NCI-H146 treated with DMSO at 0.1 percent for 48 hours (cell line): ENCODE data around the gene CCR9.

Source experiments
- DNase-seq: peaks from one replicate; lab custom pipeline; 2025; ENCODE audit not compliant: unreplicated experiment; lab: John Stamatoyannopoulos, UW

The CCR9 gene

DNA sequence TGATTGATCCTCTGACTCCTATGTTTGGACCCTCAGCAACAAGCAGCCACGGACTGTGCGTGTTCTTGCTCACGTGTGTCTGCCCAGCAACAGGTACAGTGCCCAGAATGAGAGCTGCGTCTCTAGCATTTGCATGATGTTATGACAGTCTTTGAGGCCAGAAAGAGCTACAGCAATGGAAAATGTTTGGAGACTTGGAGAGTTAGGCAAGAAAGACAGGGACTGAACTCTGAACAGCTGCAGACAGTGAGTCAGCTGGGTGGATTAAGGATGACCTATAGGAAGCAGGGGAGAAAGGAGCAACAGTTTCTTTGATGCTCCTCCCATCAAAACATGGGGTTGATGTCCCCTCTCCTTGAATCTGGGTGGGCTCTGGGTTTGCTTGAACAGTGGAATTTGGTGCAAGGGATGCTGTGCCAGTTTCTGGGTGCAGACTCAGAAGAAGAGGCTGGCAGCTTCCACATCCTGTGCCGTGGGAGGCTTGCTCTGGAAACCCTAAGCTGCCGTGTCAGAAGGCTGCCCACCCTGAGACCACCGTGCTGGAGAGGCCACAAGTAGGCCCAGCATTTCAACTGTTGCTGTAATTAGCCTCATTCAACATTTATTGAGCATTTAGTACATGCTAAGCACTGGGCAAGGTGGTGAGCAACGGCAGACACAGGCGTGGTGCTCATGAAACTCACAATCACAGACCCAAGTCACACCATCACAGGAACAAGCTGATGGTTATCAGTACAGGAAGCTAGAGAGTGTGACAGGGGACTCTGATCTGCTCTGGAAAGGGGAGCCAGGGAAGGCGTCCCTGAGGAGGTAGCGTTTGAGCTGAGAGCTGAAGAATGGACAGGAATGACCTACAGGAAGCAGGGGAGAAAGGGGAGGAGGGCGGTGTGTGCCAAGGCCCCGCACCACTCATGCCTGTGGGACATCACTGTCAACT is 21.7 kb downstream of the CCR9 start:
- DNase-seq = no peak

DNA sequence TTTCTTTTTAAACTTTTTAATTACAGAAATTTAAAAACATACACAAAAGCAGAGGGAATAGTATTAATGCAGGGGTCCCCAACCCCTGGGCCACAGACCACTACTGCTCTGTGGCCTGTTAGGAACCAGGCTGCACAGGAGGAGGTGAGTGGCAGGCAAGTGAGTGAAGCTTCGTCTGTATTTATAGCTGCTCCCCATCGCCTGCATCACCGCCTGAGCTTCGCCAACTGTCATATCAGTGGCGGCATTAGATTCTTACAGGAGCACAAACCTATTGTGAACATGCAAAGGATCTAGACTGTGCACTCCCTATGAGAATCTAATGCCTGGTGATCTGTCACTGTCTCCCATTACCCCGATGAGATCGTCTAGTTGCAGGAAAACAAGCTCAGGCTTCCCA is 22.4 kb downstream of the CCR9 start:
- no peak for DNase-seq

DNA sequence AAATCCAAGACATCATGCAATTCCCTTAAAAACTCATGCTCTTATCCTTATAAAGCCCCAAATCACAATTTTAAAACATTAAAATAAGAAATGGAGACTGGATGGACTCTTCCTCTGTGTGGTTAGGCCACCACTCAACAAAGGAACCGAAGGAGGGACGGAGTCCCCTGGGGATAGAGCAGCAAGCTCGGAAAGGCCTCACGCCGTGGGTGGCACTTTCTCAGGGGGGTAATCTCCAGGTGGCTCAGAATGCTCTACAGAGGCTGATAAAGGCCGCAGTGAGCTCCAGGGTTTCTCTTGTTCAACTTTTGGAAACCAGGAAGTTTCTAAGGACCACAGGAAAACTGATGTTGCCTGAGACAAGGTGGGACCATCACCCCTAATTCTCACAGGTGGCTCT is 23.2 kb downstream of the CCR9 start:
- DNase-seq = no peak

DNA sequence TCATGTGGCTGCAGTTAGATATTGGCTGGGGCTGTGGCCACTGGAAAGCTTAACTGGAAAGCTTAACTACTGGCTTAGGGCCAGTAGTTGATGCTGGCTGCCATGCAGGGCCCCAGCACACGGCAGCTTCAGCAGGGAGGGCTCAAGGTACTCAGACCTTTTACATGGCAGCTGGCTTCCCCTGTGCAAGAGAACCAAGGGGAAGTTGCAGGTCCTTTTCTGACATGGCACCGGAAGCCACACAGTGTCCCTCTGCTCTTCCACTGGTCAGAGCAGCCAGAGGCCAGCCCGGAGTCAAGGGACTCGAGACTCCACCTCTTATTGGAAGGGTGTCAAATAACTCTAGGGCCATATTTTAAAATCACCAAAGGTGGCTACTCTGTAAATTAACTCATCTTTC is 24.5 kb downstream of the CCR9 start:
- no peak for DNase-seq

DNA sequence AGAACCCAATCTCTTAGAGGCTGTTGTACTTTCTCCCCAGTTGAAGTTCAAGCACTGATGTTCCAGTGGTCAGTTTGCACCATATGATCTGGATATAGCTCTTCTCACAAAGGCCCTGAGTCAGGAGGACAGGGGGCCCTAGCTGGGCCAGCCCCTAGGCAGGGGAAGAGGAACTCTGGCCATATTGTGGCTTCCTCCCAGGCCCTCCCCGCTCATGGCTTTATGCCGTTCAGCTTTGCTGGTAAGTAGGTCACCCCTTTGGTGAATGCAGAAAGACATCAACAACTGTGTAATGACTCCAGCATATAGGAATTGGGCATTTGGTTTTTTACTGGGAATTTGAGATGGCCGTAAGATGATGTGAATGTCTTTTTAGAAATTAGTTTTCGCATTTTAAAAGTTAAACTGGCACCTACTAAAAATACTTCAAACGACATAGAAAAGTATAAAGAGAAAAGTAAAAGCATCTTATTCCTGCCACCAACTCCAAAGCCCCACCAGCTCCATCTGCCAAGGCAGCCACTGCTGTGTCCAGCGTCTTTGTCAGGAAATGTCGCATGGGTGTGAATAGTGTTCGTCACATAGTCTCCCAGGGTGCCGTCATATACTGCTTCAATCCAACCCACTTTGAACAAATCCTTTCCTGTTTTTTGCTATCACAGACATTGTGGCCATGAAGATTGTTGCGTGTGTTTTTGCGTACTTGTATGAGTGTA is 25.3 kb downstream of the CCR9 start:
- no peak for DNase-seq

DNA sequence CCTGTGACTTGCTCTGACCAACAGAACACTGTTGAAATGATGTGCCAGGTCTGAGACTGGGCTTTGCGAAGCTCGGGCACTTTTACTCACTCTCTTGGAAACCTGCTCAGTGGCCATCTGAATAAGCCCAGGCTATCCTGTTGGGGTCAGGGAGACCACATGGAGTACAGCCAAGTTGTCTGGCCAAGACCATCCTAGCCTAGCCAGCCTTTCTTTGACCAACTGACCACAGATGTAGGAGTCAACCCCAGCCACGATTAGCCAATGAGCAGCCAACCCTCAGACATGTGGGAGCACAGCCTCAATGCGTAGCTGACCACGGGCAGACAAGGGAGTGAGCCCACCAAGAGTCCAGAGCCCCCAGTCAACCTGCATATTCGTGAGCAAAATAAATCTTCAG is 26.1 kb downstream of the CCR9 start:
- no peak for DNase-seq

DNA sequence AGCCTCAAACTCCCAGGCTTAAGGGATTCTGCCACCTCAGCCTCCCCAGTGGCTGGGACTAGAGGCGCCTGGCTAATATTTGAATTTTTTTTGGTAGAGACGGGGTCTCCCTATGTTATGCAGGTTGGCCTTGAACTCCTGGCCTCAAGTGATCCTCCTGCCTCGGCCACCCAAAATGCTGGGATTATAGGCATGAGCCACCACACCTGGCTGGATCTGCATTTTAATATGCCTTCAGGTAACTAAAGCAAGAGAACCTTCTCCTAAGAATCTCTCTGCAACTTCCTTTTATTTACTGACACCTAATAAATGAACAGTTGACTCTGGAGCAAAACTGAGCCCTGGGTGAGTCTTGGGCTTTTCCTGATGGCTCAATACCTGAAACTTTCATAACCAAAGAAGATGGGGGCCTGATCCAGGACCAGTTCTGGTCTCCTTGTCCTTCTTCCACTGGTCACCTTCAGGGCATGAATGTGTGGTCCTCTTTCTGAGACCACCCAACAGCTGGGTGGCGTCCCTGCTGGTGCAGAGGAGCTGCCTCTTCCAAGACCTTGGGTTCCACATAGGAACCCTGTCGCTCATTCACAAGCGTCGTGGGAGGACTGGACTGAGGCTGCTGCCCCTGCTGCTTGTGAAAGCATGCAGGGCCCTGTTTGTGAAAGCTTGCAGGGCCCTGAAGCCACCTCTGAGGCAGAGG is 28.2 kb downstream of the CCR9 start:
- no peak for DNase-seq

DNA sequence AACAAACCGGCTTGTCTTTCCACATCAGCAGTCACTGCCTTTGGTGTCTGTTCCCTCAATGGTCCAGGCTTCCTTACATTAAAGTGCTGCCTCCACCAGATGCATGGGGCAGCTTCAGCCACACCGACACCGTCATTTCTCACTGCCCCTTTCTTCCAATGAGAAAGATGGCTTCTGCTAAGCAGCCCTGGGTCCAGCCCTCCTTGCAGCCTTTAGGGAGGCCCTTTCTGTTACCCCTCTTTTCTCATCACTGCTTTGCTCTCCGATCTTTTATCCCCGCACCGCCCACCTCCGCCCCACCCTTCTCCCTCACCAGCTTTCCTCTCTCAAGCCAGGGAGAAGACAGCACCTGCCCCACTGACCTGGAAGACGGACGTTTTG is 28.7 kb downstream of the CCR9 start:
- DNase-seq = no peak

DNA sequence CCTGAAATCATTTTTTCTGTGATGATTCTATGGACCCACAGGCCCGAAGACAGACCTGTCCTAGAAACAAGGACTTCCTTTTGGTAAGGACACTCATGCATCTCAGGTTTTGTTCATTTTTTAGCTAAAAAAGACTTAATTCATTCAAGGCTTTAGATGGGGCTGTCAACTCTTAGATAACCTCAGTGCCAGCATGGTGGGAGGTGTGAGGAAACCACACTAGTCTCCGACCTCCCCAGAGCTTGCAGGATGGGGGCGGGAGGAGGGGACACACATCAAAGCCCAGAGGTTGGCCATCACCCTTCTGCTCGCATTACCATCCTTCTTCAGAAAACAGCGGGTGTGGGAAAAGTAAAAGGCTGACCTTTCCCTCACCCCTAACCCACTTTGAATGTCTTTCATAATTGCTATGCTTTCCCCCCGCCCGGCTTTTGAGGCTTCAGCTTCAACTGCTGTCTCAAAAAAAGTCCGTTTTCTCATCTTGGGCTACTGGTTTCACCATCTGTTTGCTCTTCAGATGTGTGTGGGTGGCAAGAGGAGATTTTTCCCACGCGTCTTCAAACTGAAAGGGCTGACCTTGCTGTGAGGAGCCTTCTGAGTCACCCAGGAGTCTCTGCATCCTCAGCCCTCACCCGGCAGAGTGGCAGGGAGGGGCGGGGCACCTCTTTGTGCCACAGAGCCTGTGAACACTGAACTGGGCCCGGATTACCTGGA is 29.3 kb downstream of the CCR9 start:
- DNase-seq = no peak

DNA sequence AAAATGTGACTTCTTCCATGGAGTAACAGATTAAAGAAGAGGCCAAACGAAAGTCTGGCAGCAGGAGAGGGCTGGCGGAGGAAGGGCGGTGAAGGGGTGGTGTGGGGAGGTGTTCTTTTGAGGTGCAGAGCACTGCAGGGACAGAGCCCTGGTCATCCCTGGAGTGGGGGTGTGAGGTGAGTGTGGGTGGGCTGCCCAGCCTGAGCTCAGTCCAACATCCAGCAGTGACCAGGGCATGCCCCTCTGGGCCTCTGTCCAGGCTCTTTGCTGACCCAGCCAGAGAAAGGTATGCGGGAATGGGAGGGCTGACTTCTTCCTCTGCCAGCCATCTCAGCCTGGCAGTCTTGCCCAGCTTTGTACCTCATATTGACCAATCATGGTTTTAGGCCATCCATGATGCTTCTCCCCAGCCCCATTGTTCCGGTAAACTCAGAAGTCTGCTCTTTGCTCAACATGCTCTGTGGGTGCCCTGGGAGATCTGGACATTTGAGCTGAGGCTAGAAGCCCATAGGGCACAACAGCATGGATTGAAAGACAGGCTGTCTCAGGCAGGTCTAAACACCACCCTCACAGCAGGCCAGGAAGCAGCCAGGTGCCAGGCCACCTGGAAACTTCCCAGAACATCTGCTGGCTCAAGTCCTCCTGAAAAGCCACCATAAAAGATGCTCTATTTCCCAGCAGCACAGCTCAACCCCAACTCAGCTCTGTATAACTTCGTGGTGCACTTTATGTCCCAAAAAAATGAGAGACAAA is 31.0 kb downstream of the CCR9 start:
- DNase-seq = peak; percentile 74

DNA sequence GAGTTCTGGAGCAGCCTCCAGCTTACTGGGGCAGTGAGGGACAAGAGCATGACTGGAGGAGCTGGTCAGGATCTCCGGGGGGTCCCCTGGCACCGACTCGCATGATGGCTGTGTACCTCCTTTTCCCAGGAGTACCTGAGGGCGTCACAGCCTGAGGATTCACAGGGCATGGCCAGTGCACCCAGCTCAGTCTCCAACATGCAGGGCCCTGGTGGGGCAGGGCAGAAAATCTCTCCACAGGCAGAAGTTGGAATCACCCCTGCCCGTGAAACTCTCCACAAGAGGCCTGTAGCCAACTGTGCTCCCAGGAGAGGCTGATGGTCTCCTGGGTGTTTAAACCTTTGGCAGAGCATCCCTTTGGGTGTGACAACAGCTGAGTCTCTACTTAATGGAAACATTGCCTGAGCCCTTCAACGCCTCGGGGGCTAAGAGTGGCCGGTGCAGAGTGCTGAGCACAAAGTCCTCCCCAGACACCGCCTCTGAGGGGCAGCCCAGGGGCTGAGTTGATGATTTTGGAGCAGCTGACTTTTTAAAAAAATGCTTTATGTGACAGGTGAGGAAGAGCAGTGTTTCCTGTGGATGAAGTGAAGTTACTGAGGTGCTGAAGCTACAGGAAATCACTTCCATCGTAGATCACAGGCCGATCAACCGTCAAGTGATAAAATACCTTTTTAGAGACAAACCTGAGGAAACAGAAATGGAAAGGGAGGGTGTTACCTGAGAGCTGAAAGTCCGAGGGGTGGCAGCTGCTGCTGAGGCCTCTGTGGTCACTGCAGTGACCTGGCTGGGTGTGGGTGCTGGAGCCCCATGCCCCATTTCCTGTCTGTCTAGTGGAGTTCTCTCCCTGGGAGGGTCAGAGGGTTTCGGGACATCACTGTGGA is 35.1 kb downstream of the CCR9 start:
- no peak for DNase-seq

DNA sequence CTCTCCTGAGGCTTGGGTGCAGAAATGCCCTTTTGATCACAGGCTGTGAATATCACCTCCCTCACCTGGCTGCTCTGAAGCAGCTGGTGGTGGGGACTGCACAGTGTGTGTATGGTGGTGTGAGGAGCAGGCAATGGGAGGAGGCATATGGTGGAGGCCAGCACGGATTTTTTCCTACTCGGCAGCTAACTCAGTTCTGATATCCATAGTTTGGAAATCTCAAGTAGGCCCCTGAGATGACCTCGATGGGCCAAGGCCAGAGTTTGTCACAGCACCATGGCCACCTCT is 35.6 kb downstream of the CCR9 start:
- no peak for DNase-seq

DNA sequence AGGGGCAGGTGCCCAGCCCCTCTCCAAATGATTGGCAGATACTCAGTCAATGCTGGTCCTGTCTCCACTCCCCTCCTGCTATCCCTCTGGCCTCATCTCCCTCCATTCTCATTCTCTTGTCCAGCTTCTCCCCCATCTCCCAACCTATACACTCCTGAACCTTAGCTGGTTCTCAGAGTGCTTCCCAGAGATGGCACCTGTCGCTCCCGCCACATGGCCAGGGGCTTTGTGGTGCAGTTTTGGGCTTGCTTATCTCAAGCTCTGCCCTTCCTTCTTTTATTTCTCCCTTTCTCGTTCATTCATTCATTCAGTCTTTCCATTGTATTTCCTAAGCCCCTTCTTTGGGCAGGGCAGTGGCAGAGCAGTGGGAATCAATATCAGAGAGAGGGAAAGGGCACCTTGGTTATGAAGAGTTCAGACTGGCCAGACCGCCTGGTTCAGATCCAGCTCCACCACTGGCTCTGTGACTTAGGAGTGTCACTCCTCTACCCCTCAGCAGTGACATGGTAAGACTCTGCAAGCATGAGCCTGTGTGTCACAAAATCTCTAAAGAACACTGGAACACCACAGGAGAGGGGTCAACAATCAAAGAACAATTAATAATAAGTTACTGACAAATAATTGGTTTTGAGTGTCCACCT is 36.7 kb downstream of the CCR9 start:
- no peak for DNase-seq

DNA sequence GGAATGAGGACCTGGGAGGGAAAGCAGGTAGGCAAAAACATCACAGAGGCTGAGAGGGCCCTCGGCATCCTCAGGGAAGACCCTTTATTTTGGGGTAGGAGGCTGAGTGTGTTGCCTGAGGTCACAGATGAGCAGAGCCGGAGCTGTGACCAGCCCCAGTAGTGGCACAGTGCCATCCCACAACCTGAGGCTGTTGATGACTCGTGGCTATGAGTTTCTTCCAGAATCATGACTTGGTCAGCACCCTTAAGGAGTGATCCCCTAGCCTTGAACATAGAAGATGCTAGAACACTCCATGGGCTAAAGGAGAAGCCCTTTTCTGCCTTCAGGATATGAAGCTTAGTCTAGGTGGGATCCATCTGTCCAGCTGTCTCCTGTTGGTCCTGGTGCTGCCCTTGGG is 37.4 kb downstream of the CCR9 start:
- DNase-seq = no peak

DNA sequence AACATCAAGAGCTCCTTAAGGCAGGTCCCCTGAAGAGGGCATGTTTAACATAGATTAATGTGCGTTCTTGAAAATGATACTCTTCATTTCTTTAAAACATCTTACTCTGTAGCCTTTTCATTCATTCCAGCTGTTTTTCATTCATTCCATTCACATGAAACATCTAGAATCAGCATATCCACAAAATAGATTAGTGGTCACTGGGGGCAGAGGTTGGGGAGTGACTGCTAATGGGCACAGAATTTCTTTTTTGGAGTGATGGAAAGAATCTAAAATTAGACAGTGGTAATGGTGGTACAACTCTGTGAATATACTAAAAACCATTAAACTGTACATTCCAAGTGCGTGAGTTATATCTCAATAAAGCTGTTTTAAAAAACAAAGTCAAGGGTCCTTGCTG is 41.5 kb downstream of the CCR9 start:
- DNase-seq = no peak

DNA sequence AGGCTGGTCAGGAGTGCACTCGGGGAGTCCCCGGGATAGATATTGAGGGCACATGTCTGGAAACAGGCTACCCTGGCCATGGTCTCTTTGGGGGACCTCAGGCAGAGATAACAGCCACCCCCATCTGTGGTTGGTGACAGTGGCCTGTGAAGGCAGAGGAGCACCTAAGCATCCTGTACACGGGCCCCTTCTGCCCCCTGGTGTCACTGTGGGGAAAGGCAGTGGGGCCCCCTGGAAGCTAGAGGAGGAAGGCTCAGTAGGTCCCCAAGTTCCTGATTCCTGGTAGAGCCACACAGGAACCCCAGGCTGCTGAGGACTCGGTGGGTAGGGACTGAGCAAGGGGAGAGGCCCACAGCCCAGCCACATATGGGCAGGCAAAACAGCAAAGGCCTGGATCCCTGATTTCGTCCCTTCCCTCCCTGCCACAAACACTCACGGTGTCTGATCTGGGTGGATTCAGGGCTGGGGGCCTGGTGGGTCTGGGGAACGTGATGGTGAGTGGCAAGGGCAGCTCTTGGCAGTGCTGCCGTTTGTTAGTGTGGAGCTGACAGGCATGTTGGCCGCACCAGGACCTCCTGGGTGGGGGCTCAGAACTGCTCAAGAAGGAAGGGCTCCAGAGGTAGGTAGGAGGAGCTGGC is 42.8 kb downstream of the CCR9 start:
- no peak for DNase-seq

DNA sequence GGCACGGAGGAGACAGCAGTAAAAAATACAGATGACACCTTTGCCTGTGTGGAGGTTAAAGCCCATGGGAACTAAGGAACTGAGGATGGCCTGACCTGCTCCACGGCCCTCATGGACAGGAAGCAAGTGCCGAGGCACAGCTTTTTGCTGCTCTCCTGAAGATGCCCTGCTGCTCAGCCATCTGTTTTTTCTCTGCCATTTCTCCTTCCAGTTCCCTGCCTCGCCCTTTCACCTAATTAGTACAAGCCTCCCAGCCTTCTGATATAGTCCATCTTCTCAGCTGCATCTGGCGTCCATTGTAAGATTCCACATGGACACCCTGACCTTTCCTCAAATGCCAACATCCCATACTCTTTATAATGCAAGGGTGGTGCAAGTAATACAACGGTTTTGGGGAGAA is 45.2 kb downstream of the CCR9 start:
- DNase-seq = no peak

DNA sequence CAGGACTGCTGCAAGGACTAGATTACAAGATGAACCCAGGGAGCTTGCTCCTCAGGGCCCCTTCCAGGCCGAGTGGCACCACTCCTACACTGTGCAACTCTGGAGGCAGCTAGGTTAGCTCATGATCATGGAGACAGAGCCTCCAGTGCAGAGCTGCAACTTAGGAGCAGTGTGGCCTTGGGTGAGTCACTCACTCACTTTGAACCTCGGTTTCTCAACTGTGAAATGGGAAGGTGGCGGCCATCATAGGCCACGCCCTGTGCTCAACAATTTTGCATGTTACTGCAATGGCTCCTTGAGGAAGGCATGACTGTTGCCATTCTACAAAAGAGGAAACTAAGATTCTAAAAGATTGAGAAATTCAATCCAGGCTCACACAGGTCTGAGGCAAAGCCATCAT is 45.8 kb downstream of the CCR9 start:
- DNase-seq = no peak

DNA sequence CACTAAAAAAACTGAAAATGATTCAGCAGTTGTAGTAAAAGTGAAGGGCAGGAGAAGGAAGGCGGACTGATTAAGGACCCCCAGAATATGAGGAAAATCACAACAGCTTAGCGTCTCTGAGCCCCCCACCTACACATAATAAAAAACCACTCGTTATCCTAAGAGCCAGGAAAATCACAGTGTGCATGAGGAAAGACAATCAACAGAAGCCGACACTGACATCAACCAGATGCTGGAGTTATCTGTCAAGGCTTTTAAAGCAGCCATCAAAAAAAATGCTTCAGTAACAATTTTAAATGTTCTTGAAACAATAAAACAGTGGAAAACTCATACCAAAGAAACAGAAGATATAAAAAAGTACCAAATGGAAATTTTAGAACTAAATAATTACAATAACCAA is 47.2 kb downstream of the CCR9 start:
- DNase-seq = no peak
